Measurements from ENCODE around the gene CDO1.
"Not testable (repeated sequence)": the region's sequence is repeated elsewhere in the genome, so short reads cannot be mapped to it uniquely, and the experiment has no call there.

Gene CDO1

DNA sequence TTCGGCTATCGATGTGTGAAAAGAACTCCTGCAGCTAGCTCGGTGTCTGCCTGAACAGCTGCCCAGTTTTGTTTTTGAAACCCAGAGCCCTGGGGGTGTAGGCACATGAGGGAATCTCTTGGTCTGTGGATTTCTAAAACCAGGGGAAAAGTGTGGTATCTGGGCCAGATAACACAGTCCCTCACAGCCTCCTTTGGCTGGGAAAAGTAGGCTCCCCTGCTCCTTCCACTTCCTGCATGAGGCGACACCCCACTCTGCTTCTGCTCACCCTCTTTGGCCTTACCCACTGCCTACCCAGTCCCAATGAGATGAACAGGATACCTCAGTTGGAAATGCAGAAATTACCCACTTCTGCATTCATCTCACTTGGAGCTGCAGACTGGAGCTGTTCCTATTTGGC lies 9.5 kb upstream of the CDO1 start:
- DNase-seq, result no peak

GRCh38 chr5:115824983-115825382 lies 8.5 kb upstream of the CDO1 start:
- DNase-seq, result not testable (repeated sequence)

GRCh38 chr5:115820846-115821245 lies 4.4 kb upstream of the CDO1 start:
- DNase-seq, result no peak

- no peak for DNase-seq
Measured at GRCh38 chr5:115818821-115819220, 2.4 kb upstream of the CDO1 start.

DNA sequence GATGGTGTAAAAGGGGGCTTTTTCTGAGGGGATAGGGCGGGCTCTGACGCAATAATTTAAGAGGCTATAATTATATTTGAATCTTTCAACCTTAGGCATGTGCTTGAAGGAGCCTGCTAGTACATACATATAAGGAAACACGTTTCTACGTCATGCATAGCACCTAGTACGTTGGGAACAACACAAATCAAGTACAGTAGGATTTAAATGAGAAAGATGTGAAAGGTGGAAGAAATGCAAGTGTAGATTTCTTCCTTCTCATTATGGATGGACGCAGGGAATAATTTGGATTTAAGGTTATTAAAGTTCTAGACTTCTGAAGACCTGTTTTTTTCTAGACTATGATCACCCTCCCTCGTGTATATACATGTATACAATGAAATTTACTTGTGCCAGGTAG lies 927 bp upstream of the CDO1 start:
- DNase-seq, result no peak

DNA sequence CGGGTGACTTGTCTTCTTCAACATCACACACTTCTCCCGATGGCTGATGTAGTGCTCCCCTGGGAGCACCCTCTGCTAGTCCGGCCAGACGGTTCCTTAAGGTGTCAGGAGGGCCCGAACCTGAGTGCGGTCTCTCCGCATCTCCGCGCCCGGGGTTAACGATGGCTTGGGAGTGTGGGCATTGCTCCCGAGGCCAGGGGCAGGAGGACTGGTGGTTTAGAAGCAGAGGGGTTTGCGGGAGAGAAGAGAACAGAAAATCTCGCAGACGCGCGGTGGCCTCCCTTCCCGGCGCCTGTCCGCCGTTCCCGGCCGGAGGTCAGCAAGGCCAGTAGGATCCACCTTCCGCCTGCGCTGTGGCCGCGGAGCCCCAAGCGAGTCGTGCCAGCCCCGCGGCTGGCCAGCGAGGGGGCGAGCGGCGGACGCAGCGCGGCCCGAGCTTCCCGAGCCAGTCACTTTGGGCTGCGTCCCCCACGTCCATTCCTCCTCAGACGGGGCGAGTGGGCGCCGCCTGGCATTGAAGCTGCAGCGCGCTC lies 700 bp downstream of the CDO1 start:
- no peak for DNase-seq

DNA sequence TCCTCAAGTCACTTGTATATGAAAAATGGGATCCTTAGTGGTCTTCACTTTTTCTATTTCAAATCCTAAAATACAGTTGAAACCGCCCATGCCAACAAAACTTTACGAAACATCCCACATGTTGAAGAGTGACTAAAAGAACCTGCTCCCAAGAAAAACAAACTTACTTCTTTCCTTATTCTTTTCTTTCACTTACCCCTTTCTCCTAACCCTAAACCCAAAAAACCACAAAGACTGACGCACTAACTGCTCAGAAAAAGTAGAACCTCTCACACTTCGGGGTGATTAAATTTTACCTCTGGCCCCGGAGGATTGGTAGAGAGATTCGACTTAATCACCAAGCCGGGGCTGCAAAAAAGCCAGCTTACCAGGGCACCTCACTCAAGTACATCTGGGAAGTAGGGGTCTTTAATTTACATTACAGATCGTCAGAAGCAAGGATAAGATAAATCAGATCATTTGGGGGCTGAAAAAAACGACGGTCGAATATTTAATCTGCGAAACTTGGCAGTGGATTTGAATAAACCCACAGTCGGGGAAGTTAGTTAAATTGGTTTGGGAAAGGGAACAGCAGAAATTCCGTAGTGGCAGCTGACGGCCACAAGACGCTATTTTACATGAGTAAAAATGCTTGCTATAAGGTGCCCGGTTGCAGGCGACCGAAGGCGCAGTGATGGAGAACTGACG lies 1.3 kb downstream of the CDO1 start:
- no peak for DNase-seq

- no peak for DNase-seq
Measured at GRCh38 chr5:115813719-115814118, 2.7 kb downstream of the CDO1 start.

DNA sequence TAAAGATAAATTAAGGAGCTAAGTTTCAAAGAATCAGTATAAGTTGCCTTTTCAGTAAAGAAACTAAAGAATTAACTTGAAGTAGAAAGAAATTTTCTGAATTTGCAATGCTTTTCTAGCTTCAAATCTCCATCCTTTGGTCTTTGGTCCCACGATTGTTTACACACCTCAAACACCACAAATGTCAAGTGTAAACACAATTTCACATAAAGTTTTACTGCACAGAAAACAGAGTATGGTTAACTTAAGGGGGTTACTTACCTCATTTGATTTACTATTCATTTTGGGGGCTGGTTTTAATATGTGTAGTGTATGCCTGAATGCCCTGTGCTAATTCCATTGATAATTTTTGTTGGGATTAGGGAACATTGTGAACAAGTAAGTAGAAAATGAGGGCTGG lies 4.1 kb downstream of the CDO1 start:
- DNase-seq, result no peak

GRCh38 chr5:115811406-115811805 lies 5.1 kb downstream of the CDO1 start:
- DNase-seq, result no peak

DNA sequence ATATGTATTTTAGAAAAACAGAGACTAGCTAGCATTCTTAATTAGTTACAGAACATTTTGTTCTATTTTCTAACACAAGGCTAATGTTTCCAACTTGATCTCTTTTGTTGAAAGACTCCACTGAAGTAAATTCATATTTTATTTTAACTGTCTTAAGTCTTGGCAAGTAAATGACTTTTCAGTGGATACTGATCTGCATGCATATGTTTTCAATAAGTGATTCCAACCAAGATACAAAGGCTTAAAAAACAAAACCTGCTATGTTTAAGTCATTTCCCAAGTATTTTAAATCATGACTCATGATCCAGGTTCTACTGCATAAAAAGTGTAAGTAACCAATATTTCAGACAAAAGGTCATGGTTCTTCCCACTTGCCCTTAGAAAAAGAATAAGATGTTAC lies 5.7 kb downstream of the CDO1 start:
- DNase-seq, result no peak

DNA sequence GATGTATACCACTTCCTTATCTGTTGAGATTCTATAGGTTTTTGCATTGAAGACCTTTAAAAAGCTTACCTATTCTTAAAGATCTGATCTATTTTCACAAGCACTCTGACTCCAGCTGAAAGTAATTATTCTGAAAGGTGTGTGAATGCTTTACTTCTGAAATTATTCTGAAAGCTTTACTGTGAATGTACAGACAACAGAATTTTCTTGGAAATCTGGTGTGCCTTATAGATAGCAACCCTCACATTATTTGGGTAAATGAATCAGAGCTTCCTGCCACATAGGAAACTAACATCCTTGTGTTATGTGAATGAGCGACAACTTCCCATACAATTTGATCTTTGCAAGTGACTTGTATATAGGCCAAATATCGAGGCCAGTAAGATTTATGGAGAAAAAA lies 6.5 kb downstream of the CDO1 start:
- DNase-seq, result no peak

DNA sequence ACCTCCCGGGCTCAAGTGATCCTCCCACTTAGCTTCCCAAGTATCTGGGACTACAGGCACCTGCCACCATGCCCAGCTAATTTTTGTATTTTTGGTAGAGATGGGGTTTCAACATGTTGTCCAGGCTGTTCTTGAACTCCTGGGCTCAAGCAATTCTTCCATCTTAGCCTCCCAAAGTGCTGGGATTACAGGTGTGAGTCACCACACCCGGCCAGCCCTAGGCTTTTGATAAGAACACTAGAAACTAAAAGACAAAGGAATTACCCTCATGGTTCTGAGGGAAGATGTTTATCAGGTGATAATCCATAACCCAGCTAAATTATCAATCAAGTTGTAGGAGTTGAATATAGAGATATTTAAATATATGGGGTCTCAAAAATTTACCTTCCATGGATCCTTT lies 8.4 kb downstream of the CDO1 start:
- not testable (repeated sequence) for DNase-seq

GRCh38 chr5:115807654-115808052 lies 8.8 kb downstream of the CDO1 start:
- DNase-seq, result no peak

- DNase-seq, result no peak
Measured at GRCh38 chr5:115806986-115807653, 9.3 kb downstream of the CDO1 start.

DNA sequence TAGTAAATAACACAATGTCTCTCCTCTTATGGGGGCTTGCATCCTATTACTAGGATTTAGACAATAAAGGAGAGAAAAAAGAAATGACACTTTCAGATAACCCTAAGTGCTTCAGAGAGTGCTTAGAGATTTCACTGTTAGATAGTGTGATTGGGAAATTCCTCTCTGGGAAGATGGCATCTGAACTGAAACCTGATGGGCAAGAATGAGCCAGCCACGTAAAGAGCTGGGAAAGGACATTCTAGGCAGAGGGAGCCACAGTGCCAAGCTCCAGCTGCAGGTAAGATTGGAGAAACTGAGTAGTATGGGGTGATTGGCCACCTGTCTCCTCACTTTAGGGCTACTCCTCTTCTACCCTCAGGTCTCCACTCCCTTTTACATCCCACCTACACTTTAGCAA lies 14.5 kb downstream of the CDO1 start:
- DNase-seq, result no peak

DNA sequence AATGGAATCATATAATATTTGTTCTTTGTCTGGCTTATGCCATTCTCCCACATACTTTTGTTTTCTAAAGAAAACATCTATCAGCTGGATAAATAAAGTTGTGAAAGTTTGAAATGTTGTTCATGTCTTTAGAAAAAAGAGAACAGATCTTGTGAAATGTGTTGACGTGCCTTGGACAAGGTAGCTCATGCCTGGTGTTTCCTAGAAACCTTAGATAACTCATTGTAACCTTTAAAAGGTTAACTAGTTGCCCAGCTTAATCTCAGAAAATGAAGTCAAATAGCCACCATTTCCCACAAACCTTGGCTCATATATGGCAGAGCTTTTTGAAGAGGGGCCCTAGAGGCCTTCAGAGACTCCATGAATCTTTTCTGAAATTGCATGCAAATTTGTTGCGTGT lies 15.3 kb downstream of the CDO1 start:
- DNase-seq, result no peak

DNA sequence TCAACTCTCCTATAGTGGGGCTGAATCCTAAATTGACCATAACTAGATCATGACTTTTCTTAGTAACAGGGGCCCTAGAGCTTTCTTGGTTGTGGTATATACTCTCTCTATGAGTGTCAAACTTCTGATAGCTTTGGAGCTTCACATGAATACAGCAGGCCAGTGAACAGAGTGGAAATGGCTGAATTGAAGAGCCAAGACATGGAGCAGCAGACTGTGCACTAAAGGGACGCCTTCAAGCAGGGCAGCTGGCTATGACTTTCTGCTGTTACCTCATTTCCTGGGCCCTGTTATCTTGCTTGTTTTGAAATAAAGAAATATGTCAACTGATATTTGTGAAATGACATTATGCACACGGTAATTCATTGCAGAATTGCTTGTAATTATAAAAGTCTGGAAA lies 16.4 kb downstream of the CDO1 start:
- DNase-seq, result no peak

GRCh38 chr5:115798252-115798651 lies 18.2 kb downstream of the CDO1 start:
- no peak for DNase-seq

- no peak for DNase-seq
Measured at GRCh38 chr5:115796656-115797055, 19.8 kb downstream of the CDO1 start.

DNA sequence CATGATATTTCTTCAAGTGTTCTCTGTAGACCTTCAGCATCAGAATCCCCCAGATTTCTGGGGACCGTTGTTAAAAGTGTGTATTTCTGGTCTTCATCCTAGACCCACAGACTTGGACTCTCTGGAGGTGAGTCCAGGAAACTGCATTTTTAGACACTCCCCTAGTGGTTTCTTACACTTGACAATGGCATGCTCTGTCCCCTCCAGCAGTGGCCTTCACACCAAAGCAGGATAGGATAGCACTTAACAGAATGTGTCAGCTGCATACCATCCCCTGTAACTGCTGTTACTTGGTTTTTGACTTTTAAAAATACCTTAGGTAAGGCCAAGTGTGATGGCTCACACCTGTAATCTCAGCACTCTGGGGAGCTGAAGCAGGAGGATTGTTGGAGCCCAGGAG lies 20.8 kb downstream of the CDO1 start:
- no peak for DNase-seq

GRCh38 chr5:115788440-115788839 lies 28.0 kb downstream of the CDO1 start:
- no peak for DNase-seq

DNA sequence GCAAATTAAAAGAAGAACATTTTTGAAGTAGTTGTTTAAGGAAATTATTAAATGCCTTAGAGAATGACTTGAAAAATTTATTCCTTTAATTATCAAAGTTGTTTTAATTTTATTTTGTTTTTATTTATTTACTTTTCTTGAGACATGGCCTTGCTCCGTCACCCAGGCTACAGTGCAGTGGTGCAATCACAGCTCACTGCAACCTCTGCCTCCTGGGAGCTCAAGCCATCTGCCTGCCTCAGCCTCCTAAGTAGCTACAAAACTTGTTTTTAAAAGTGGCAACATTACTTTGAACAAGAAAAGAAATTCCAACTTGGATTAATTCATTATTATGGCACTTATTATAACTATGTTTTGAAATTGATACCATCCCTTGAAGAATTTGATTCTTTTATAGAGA lies 29.0 kb downstream of the CDO1 start:
- no peak for DNase-seq

- DNase-seq, result no peak
Measured at GRCh38 chr5:115785381-115786065, 30.9 kb downstream of the CDO1 start.
